Brain pericyte (primary cell): ENCODE measurements around the gene ADD2.
"Not testable (repeated sequence)": the region's sequence is repeated elsewhere in the genome, so short reads cannot be mapped to it uniquely, and the experiment has no call there.

Experiments used
- DNase-seq: peaks from one replicate; pipeline ENCODE4 v3.0.0-alpha.2; 2012; ENCODE audit warnings: low read depth, low spot score

ADD2 gene

GRCh38 chr2:70767699-70768589 is at the start of gene ADD2:
Gene ADD2 (minus strand): TSS chr2:70768200. CDS start chr2:70706408, 61,792 bp downstream.
- DNase-seq: no peak

- DNase-seq: no peak
These were observed 49.4 kb upstream of the ADD2 start for GRCh38 chr2:70817284-70817954.

GRCh38 chr2:70816726-70817125 is 48.7 kb upstream of the ADD2 start:
- no peak for DNase-seq

- DNase-seq: no peak
These were observed 41.3 kb upstream of the ADD2 start for GRCh38 chr2:70808983-70809958.

- no peak for DNase-seq
These were observed 39.8 kb upstream of the ADD2 start for GRCh38 chr2:70807828-70808118.

- no peak for DNase-seq
These were observed 39.3 kb upstream of the ADD2 start for GRCh38 chr2:70807102-70807827.

- no peak for DNase-seq
These were observed 38.6 kb upstream of the ADD2 start for GRCh38 chr2:70806620-70807019.

GRCh38 chr2:70806013-70806412 is 38.0 kb upstream of the ADD2 start:
- no peak for DNase-seq

GRCh38 chr2:70801607-70802263 is 33.7 kb upstream of the ADD2 start:
- no peak for DNase-seq

- no peak for DNase-seq
These were observed 31.7 kb upstream of the ADD2 start for GRCh38 chr2:70799706-70800105.

GRCh38 chr2:70797996-70798395 is 30.0 kb upstream of the ADD2 start:
- DNase-seq: not testable (repeated sequence)

GRCh38 chr2:70797506-70797905 is 29.5 kb upstream of the ADD2 start:
- DNase-seq: no peak

- no peak for DNase-seq
These were observed 28.3 kb upstream of the ADD2 start for GRCh38 chr2:70796262-70796661.

GRCh38 chr2:70795164-70795995 is 27.4 kb upstream of the ADD2 start:
- no peak for DNase-seq

- no peak for DNase-seq
These were observed 25.4 kb upstream of the ADD2 start for GRCh38 chr2:70793450-70793849.

- no peak for DNase-seq
These were observed 22.3 kb upstream of the ADD2 start, which contains the start of gene FIGLA for GRCh38 chr2:70790136-70790828. Gene FIGLA (minus strand): TSS chr2:70790643. CDS start chr2:70790638, 5 bp downstream.

- DNase-seq: no peak
These were observed 21.5 kb upstream of the ADD2 start for GRCh38 chr2:70789304-70790135.
